ENCODE data around the gene SIN3B.
A peak's percentile ranks its signal among the peaks of the same experiment; 100 is the strongest.
"Not testable (repeated sequence)": the region's sequence is repeated elsewhere in the genome, so short reads cannot be mapped to it uniquely, and the experiment has no call there.

Gene SIN3B

GRCh38 chr19:16829010-16829821 lies at the start of gene SIN3B:
Gene SIN3B, plus strand, starts transcription at chr19:16829398. Its CDS starts 23 bp downstream, at chr19:16829421.
- DNase-seq = peak; percentile 72

GRCh38 chr19:16779539-16780163 lies 49.5 kb upstream of the SIN3B start:
- no peak for DNase-seq

GRCh38 chr19:16782719-16783118 lies 46.5 kb upstream of the SIN3B start:
- DNase-seq = no peak

- no peak for DNase-seq
These were observed 40.7 kb upstream of the SIN3B start for GRCh38 chr19:16788479-16788878.

- no peak for DNase-seq
These were observed 40.0 kb upstream of the SIN3B start for GRCh38 chr19:16789238-16789637.

- no peak for DNase-seq
These were observed 39.1 kb upstream of the SIN3B start for GRCh38 chr19:16790051-16790450.

- no peak for DNase-seq
These were observed 37.3 kb upstream of the SIN3B start for GRCh38 chr19:16791942-16792341.

- DNase-seq = no peak
These were observed 34.4 kb upstream of the SIN3B start for GRCh38 chr19:16794456-16795441.

- no peak for DNase-seq
These were observed 33.5 kb upstream of the SIN3B start for GRCh38 chr19:16795731-16796130.

GRCh38 chr19:16797876-16798275 lies 31.3 kb upstream of the SIN3B start:
- no peak for DNase-seq

- DNase-seq = not testable (repeated sequence)
These were observed 30.9 kb upstream of the SIN3B start for GRCh38 chr19:16798326-16798725.

- no peak for DNase-seq
These were observed 29.5 kb upstream of the SIN3B start for GRCh38 chr19:16799740-16800139.

GRCh38 chr19:16801600-16802013 lies 27.6 kb upstream of the SIN3B start:
- DNase-seq = peak; percentile 31

GRCh38 chr19:16804176-16804575 lies 25.0 kb upstream of the SIN3B start:
- no peak for DNase-seq

GRCh38 chr19:16807549-16808284 lies 21.5 kb upstream of the SIN3B start:
- DNase-seq = no peak

- no peak for DNase-seq
These were observed 14.6 kb upstream of the SIN3B start for GRCh38 chr19:16814526-16815100.

- no peak for DNase-seq
These were observed 9.1 kb upstream of the SIN3B start for GRCh38 chr19:16820056-16820455.

- no peak for DNase-seq
These were observed 8.1 kb upstream of the SIN3B start for GRCh38 chr19:16821081-16821480.

GRCh38 chr19:16822648-16823047 lies 6.5 kb upstream of the SIN3B start:
- no peak for DNase-seq

- DNase-seq = no peak
These were observed 4.4 kb upstream of the SIN3B start for GRCh38 chr19:16824658-16825311.

GRCh38 chr19:16825312-16826052 lies 3.7 kb upstream of the SIN3B start:
- no peak for DNase-seq

Data from T1000 (cell line).